ENCODE data around the gene DNAI2. TPM values are rescaled to one million over a fixed set of nuclear protein-coding genes. Genes with fewer than 3 reads are reported as not detected.

DNAI2 gene
- total and polyA plus RNA-seq, 7 donors, result 0.10 TPM; not detected in 6

DNA sequence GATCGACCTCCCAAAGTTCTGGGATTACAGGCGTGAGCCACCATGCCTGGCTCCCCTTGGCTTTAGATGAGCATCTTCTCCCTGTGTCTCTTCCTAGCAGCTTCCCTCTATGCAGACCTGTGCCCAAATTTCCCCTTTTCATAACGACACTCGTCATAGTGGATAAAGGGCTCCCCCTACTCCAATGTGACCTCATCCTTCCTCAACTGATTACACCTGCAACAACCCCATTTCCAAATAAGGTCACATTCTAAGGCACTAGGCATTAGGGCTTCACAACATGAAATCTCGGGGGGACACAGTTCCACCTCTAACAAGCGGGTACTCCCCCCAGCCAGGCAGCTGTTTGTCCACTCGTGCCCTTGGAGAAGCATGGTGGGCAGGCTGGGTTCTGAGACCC lies 62.3 kb downstream of the DNAI2 start:
- H3K27ac ChIP-seq, result no peak overlapping the region

GRCh38 chr17:74337834-74338500 lies 63.9 kb downstream of the DNAI2 start:
- 54 to 74% methylated on average over 12 of the region's 12 CpGs for WGBS, 2 donors
- DNase-seq, result no peak
- H3K27me3 ChIP-seq, result peaks cover 0 to 32% (median 0%) of the 10 kb centered on the region in 3 donors
- no peak for TF ChIP-seq POLR2AphosphoS5 (IDR thresholded peaks at IDR 0.05)
- TF ChIP-seq, protein P1, sequence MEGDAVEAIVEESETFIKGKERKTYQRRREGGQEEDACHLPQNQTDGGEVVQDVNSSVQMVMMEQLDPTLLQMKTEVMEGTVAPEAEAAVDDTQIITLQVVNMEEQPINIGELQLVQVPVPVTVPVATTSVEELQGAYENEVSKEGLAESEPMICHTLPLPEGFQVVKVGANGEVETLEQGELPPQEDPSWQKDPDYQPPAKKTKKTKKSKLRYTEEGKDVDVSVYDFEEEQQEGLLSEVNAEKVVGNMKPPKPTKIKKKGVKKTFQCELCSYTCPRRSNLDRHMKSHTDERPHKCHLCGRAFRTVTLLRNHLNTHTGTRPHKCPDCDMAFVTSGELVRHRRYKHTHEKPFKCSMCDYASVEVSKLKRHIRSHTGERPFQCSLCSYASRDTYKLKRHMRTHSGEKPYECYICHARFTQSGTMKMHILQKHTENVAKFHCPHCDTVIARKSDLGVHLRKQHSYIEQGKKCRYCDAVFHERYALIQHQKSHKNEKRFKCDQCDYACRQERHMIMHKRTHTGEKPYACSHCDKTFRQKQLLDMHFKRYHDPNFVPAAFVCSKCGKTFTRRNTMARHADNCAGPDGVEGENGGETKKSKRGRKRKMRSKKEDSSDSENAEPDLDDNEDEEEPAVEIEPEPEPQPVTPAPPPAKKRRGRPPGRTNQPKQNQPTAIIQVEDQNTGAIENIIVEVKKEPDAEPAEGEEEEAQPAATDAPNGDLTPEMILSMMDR (IDR thresholded peaks at IDR 0.05), result no peak
- no peak for TF ChIP-seq EP300 (IDR thresholded peaks at IDR 0.05)
- TF ChIP-seq POLR2A (IDR thresholded peaks at IDR 0.05), result no peak
- no peak overlapping the region for H3K27ac ChIP-seq
- intact Hi-C loops (cut with DNase I), result no loop called here
- no peaks in the 10 kb centered on the region for H3K4me1 ChIP-seq
- H3K36me3 ChIP-seq, result no peaks in the 10 kb centered on the region
- H3K4me3 ChIP-seq, result no peak overlapping the region
- peaks cover 0 to 2% (median 0%) of the 10 kb centered on the region in 4 donors for H3K9me3 ChIP-seq

More for the DNA sequence above, 62.3 kb downstream of the DNAI2 start:
- no peaks in the 10 kb centered on the region for H3K36me3 ChIP-seq
- H3K27me3 ChIP-seq, result peaks cover 0 to 34% (median 0%) of the 10 kb centered on the region in 3 donors
- no peak overlapping the region for H3K4me3 ChIP-seq
- 74 to 78% methylated on average over 7 of the region's 7 CpGs for WGBS, 2 donors
- intact Hi-C loops (cut with DNase I), result no loop called here
- TF ChIP-seq, protein P1 (IDR thresholded peaks at IDR 0.05), result no peak
- TF ChIP-seq POLR2A (IDR thresholded peaks at IDR 0.05), result no peak
- no peak for TF ChIP-seq EP300 (IDR thresholded peaks at IDR 0.05)
- no peak for TF ChIP-seq POLR2AphosphoS5 (IDR thresholded peaks at IDR 0.05)
- peaks cover 0 to 2% (median 0%) of the 10 kb centered on the region in 4 donors for H3K9me3 ChIP-seq
- H3K4me1 ChIP-seq, result no peaks in the 10 kb centered on the region
- DNase-seq, result no peak

- H3K36me3 ChIP-seq, result no peaks in the 10 kb centered on the region
- H3K27me3 ChIP-seq, result peaks cover 0 to 39% (median 0%) of the 10 kb centered on the region in 3 donors
- no peak overlapping the region for H3K4me3 ChIP-seq
- no peak for TF ChIP-seq POLR2A (IDR thresholded peaks at IDR 0.05)
- no peak for TF ChIP-seq POLR2AphosphoS5 (IDR thresholded peaks at IDR 0.05)
- TF ChIP-seq, protein P1 (IDR thresholded peaks at IDR 0.05), result no peak
- TF ChIP-seq EP300 (IDR thresholded peaks at IDR 0.05), result no peak
- DNase-seq, result no peak
- 67 to 90% methylated on average over 19 of the region's 19 CpGs for WGBS, 2 donors
- H3K4me1 ChIP-seq, result no peaks in the 10 kb centered on the region
- intact Hi-C loops (cut with DNase I), result no loop called here
- H3K27ac ChIP-seq, result no peak overlapping the region
- H3K9me3 ChIP-seq, result no peaks in the 10 kb centered on the region
These were observed 65.6 kb downstream of the DNAI2 start for GRCh38 chr17:74339537-74340195.

GRCh38 chr17:74340470-74341023 lies 66.5 kb downstream of the DNAI2 start:
- Histone ChIP-seq H3K4me1 (no peaks in the 10 kb centered on the region), H3K4me3 (no peak overlapping the region), H3K9me3 (no peaks in the 10 kb centered on the region), H3K27me3 (peaks cover 0 to 46% (median 0%) of the 10 kb centered on the region in 3 donors), H3K27ac (no peak overlapping the region), H3K36me3 (no peaks in the 10 kb centered on the region)
- WGBS, 2 donors, result 19 to 61% methylated on average over 13 of the region's 13 CpGs
- DNase-seq, result no peak
- no peak for TF ChIP-seq EP300 (IDR thresholded peaks at IDR 0.05)
- TF ChIP-seq, protein P1 (IDR thresholded peaks at IDR 0.05), result no peak
- TF ChIP-seq POLR2AphosphoS5 (IDR thresholded peaks at IDR 0.05), result no peak
- no peak for TF ChIP-seq POLR2A (IDR thresholded peaks at IDR 0.05)
- intact Hi-C loops (cut with DNase I), result no loop called here

Measured in sigmoid colon (tissue), 7 donors.